Liver (tissue), 9 donors: ENCODE measurements around the gene LYRM2. TPM values are rescaled to one million over a fixed set of nuclear protein-coding genes. Genes with fewer than 3 reads are reported as not detected.

Source experiments
- DNase-seq: peaks from one replicate; pipeline ENCODE4 v3.0.0-alpha.2; 2017; ENCODE audit warnings: low spot score
- H3K27ac ChIP-seq, 2 donors: one replicate each; pipeline ENCODE4 v1.7.0; 2013; ENCODE audit warnings: inconsistent platforms in 2 of 2, low read length in 2 of 2, control low read depth in 1 of 2, low read depth in 1 of 2, mild to moderate bottlenecking in 1 of 2
- H3K27me3 ChIP-seq, 4 donors: one replicate each; pipeline versions ENCODE4 v1.6.1 to v1.7.0; 2013; ENCODE audit warnings: low read length in 3 of 4, inconsistent platforms in 1 of 4, mild to moderate bottlenecking in 1 of 4, moderate library complexity in 1 of 4; ENCODE audit not compliant: control insufficient read depth in 4 of 4, insufficient read depth in 4 of 4
- H3K36me3 ChIP-seq, 4 donors: one replicate each; pipeline versions ENCODE4 v1.6.1 to v1.7.0; 2013; ENCODE audit warnings: low read length in 3 of 4, mild to moderate bottlenecking in 3 of 4, low read depth in 1 of 4, moderate library complexity in 1 of 4; ENCODE audit not compliant: control insufficient read depth in 4 of 4, insufficient read depth in 3 of 4
- H3K4me1 ChIP-seq, 4 donors: one replicate each; pipeline versions ENCODE4 v1.6.1 to v1.7.0; 2013; ENCODE audit warnings: low read length in 3 of 4, mild to moderate bottlenecking in 3 of 4, moderate library complexity in 1 of 4; ENCODE audit not compliant: control insufficient read depth in 4 of 4, insufficient read depth in 4 of 4
- H3K4me3 ChIP-seq, 3 donors: one replicate each; pipeline versions ENCODE4 v1.6.1 to v1.7.0; 2013; ENCODE audit warnings: low read length in 3 of 3, control low read depth in 1 of 3, low read depth in 1 of 3, mild to moderate bottlenecking in 1 of 3
- H3K9ac ChIP-seq, 2 donors: one replicate each; pipeline ENCODE4 v1.7.0; 2013; ENCODE audit warnings: low read length in 2 of 2, mild to moderate bottlenecking in 2 of 2, moderate library complexity in 2 of 2, control low read depth in 1 of 2, low read depth in 1 of 2
- H3K9me3 ChIP-seq, 4 donors: one replicate each; pipeline versions ENCODE4 v1.6.1 to v1.7.0; 2013; ENCODE audit warnings: low read length in 3 of 4; ENCODE audit not compliant: control insufficient read depth in 4 of 4
- CTCF ChIP-seq: fragments of 150-350 bp; IDR thresholded peaks from 2 replicates; pipeline ENCODE4 v1.5.1; 2017; ENCODE audit warnings: improper control_type of control experiment, low read depth, low read length; ENCODE audit not compliant: missing input control
- EGR1 ChIP-seq, 2 donors: IDR thresholded peaks; 2 replicates each; pipeline ENCODE4 v1.6.1; 2016 to 2018; ENCODE audit warnings: antibody characterized with exemption in 2 of 2, low read depth in 2 of 2
- FOXA1 ChIP-seq: IDR thresholded peaks from 2 replicates; pipeline ENCODE4 v1.6.1; 2016; ENCODE audit warnings: antibody characterized with exemption
- FOXA2 ChIP-seq: IDR thresholded peaks from 2 replicates; pipeline ENCODE4 v1.6.1; 2016; ENCODE audit warnings: antibody characterized with exemption
- GABPA ChIP-seq, 2 donors: IDR thresholded peaks in 1 of 2; conservative IDR thresholded peaks in 1 of 2; 2 replicates each; pipeline ENCODE4 v1.6.1; 2016; ENCODE audit warnings: antibody characterized with exemption in 2 of 2, mild to moderate bottlenecking in 1 of 2, moderate library complexity in 1 of 2
- HNF4A ChIP-seq, 2 donors: conservative IDR thresholded peaks; 2 replicates each; pipeline ENCODE4 v1.6.1; 2016; ENCODE audit warnings: antibody characterized with exemption in 2 of 2, mild to moderate bottlenecking in 2 of 2
- HNF4G ChIP-seq: IDR thresholded peaks from 2 replicates; pipeline ENCODE4 v1.6.1; 2016; ENCODE audit warnings: antibody characterized with exemption
- JUND ChIP-seq, 2 donors: IDR thresholded peaks; 2 replicates each; pipeline ENCODE4 v1.6.1; 2016; ENCODE audit warnings: antibody characterized with exemption in 2 of 2
- NR2F2 ChIP-seq: IDR thresholded peaks from 2 replicates; pipeline ENCODE4 v1.6.1; 2016; ENCODE audit warnings: antibody characterized with exemption
- RAD21 ChIP-seq, 2 donors: IDR thresholded peaks; 2 replicates each; pipeline ENCODE4 v1.6.1; 2016; ENCODE audit warnings: antibody characterized with exemption in 2 of 2, mild to moderate bottlenecking in 2 of 2
- REST ChIP-seq: IDR thresholded peaks from 2 replicates; pipeline ENCODE4 v1.6.1; 2016; ENCODE audit warnings: antibody characterized with exemption, mild to moderate bottlenecking
- RXRA ChIP-seq, 2 donors: IDR thresholded peaks; 2 replicates each; pipeline ENCODE4 v1.6.1; 2017 to 2018; ENCODE audit warnings: antibody characterized with exemption in 2 of 2, mild to moderate bottlenecking in 1 of 2
- SP1 ChIP-seq: IDR thresholded peaks from 2 replicates; pipeline ENCODE4 v1.6.1; 2018; ENCODE audit warnings: antibody characterized with exemption, mild to moderate bottlenecking
- TAF1 ChIP-seq: conservative IDR thresholded peaks from 2 replicates; pipeline ENCODE4 v1.6.1; 2016; ENCODE audit warnings: antibody characterized with exemption, mild to moderate bottlenecking
- YY1 ChIP-seq: IDR thresholded peaks from 2 replicates; pipeline ENCODE4 v1.6.1; 2016; ENCODE audit warnings: antibody characterized with exemption, mild to moderate bottlenecking
- WGBS: extraction: QIAGEN DNeasy Blood & Tissue Kit; methylation state at CpG from one replicate; pipeline ENCODE4 v1.1.7; 2013; 5-methylcytosine and 5-hydroxymethylcytosine counted together
- polyA plus RNA-seq, 2 donors: library from polyadenylated mRNA; stranded (reverse) in 1 of 2; unstranded in 1 of 2; fragments of 200-250 nt in 1 of 2; fragments of >200 nt in 1 of 2; fragmentation: Nextera tagmentation in 1 of 2; extraction: Ambion mirVana in 1 of 2; gene quantifications; one replicate each; pipeline versions ENCODE4 v1.2.1 to v1.2.3, GENCODE V29; 2013 to 2015
- total RNA-seq, 2 donors: library from RNA; depleted of rRNA; stranded (reverse); fragments of >200 nt; gene quantifications; one replicate each; pipeline ENCODE4 v1.2.3, GENCODE V29; 2014
- TF ChIP-seq, protein P1 (sequence below): IDR thresholded peaks from 2 replicates; pipeline ENCODE4 v1.6.1; 2016; ENCODE audit warnings: antibody characterized with exemption
- TF ChIP-seq, protein P2 (sequence below): IDR thresholded peaks from 2 replicates; pipeline ENCODE4 v1.6.1; 2016; ENCODE audit warnings: antibody characterized with exemption
- TF ChIP-seq, protein P3 (sequence below): IDR thresholded peaks from 2 replicates; pipeline ENCODE4 v1.6.1; 2016; ENCODE audit warnings: antibody characterized with exemption
- donor health status: healthy.
- donor health status: healthy.
- donor health status: healthy.
- donor health status: healthy.
- donor health status: healthy.

The LYRM2 gene
- total and polyA plus RNA-seq, 4 donors: 8.9 to 34.7 (median 12.4) TPM

DNA sequence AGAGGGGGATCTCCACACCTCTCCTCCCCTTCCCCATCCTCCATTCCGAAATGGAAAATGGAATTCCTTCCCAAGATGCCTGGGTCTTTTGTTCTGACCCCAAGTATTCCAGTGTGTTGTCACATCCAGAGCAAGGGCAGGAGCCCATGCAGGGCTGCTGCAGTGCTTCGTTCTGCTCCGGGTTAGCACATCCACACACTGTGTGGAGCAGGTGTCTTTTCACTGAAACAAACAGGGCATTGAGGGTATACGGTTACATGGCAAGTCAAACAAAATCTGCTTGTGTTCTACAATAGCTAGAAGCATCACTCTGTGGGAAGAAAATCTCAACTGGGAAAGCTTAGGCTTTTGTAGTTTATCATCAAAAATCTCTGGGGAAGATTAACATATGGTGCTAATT is 56.9 kb downstream of the LYRM2 start:
- Histone ChIP-seq H3K36me3 (no peaks in the 10 kb centered on the region), H3K4me1 (no peaks in the 10 kb centered on the region), H3K9ac (no peak overlapping the region), H3K27me3 (no peaks in the 10 kb centered on the region), H3K27ac (no peak overlapping the region), H3K9me3 (no peaks in the 10 kb centered on the region), H3K4me3 (no peak overlapping the region)
- TF ChIP-seq, protein P1, sequence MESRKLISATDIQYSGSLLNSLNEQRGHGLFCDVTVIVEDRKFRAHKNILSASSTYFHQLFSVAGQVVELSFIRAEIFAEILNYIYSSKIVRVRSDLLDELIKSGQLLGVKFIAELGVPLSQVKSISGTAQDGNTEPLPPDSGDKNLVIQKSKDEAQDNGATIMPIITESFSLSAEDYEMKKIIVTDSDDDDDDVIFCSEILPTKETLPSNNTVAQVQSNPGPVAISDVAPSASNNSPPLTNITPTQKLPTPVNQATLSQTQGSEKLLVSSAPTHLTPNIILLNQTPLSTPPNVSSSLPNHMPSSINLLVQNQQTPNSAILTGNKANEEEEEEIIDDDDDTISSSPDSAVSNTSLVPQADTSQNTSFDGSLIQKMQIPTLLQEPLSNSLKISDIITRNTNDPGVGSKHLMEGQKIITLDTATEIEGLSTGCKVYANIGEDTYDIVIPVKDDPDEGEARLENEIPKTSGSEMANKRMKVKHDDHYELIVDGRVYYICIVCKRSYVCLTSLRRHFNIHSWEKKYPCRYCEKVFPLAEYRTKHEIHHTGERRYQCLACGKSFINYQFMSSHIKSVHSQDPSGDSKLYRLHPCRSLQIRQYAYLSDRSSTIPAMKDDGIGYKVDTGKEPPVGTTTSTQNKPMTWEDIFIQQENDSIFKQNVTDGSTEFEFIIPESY: no peak
- no peak for TF ChIP-seq RAD21 (IDR thresholded peaks at IDR 0.05)
- no peak for TF ChIP-seq HNF4G
- no peak for TF ChIP-seq FOXA2
- no peak for TF ChIP-seq TAF1
- TF ChIP-seq, protein P2, sequence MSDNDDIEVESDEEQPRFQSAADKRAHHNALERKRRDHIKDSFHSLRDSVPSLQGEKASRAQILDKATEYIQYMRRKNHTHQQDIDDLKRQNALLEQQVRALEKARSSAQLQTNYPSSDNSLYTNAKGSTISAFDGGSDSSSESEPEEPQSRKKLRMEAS: no peak
- no peak for TF ChIP-seq FOXA1
- TF ChIP-seq, protein P3, sequence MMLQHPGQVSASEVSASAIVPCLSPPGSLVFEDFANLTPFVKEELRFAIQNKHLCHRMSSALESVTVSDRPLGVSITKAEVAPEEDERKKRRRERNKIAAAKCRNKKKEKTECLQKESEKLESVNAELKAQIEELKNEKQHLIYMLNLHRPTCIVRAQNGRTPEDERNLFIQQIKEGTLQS: no peak
- no peak for TF ChIP-seq JUND (IDR thresholded peaks at IDR 0.05)
- no peak for TF ChIP-seq GABPA (IDR thresholded peaks at IDR 0.05 in 1 of 2, conservative IDR thresholded peaks at IDR 0.05 in 1 of 2)
- no peak for TF ChIP-seq RXRA (IDR thresholded peaks at IDR 0.05)
- no peak for TF ChIP-seq NR2F2
- TF ChIP-seq HNF4A (conservative IDR thresholded peaks at IDR 0.05): no peak
- TF ChIP-seq CTCF: no peak
- no peak for TF ChIP-seq EGR1 (IDR thresholded peaks at IDR 0.05; ENCODE audit: low read depth in 2 of 2)
- TF ChIP-seq YY1: no peak
- TF ChIP-seq REST: no peak
- no peak for TF ChIP-seq SP1
- WGBS: 91% methylated on average over 4 of the region's 4 CpGs
- DNase-seq: no peak
